ENCODE results near the gene CSNK2B.

CSNK2B gene

GRCh38 chr6:31642798-31643570 lies 22.9 kb upstream of the CSNK2B start:
- ChIA-PET CTCF (no interaction called here), POLR2A (ENCODE audit: low non-redundant PET) (no interaction called here)
- TF ChIP-seq CTCF (conservative IDR thresholded peaks at IDR 0.05; ENCODE audit: low read depth): no peak
- H3K27ac ChIP-seq: 0 out of 2 replicates have a peak overlapping the region, but pooled peaks have one; percentile 31
- DNase-seq (ENCODE audit: low spot score): no peak

- no peak overlapping the region; the same call in 1 of the 2 replicates for H3K27ac ChIP-seq
- TF ChIP-seq CTCF (conservative IDR thresholded peaks at IDR 0.05; ENCODE audit: low read depth): no peak
- no peak for DNase-seq (ENCODE audit: low spot score)
- ChIA-PET CTCF (no interaction called here), POLR2A (ENCODE audit: low non-redundant PET) (no interaction called here)
Measured at GRCh38 chr6:31643818-31644454, 21.9 kb upstream of the CSNK2B start.

- no peak for TF ChIP-seq CTCF (conservative IDR thresholded peaks at IDR 0.05; ENCODE audit: low read depth)
- no peak for DNase-seq (ENCODE audit: low spot score)
- POLR2A ChIA-PET (ENCODE audit: low non-redundant PET): no interaction called here
- CTCF ChIA-PET: interaction anchor here (0.5 kb wide), 1 partner anchor 13 kb away, joined by 5 read pairs; no protein-coding TSS in a partner anchor
- H3K27ac ChIP-seq: no peak overlapping the region
Measured at GRCh38 chr6:31645325-31645724, 20.6 kb upstream of the CSNK2B start.

- DNase-seq (ENCODE audit: low spot score): peak; percentile 82
- CTCF ChIA-PET: interaction anchor here (0.7 to 1.0 kb wide), 4 partner anchors 9 to 319 kb away, joined by 3 to 4 read pairs (median 4); partner anchors contain the start of genes C6orf47 and LY6G5C
- POLR2A ChIA-PET (ENCODE audit: low non-redundant PET): interaction anchor here (0.6 to 1.6 kb wide), 6 partner anchors 12 to 61 kb away, joined by 3 to 11 read pairs (median 4); partner anchors contain the start of gene GPANK1
- no peak for TF ChIP-seq CTCF (conservative IDR thresholded peaks at IDR 0.05; ENCODE audit: low read depth)
- peak overlapping the region; percentile 96 for H3K27ac ChIP-seq
Measured at GRCh38 chr6:31651602-31652191, 14.2 kb upstream of the CSNK2B start.

- POLR2A ChIA-PET (ENCODE audit: low non-redundant PET): interaction anchor here (0.7 to 1.6 kb wide), 5 partner anchors 12 to 85 kb away, joined by 3 to 7 read pairs (median 4); partner anchors contain the start of gene GPANK1
- peak; percentile 78 for DNase-seq (ENCODE audit: low spot score)
- no peak for TF ChIP-seq CTCF (conservative IDR thresholded peaks at IDR 0.05; ENCODE audit: low read depth)
Measured at GRCh38 chr6:31652925-31653724, 12.8 kb upstream of the CSNK2B start.

More at GRCh38 chr6:31652925-31653724, 12.8 kb upstream of the CSNK2B start:
- peak overlapping the region; percentile 96 for H3K27ac ChIP-seq
- CTCF ChIA-PET: interaction anchor here (0.6 to 1.4 kb wide), 4 partner anchors 63 to 237 kb away, joined by 3 to 4 read pairs (median 4); partner anchors contain the start of gene ATP6V1G2
